Urinary bladder (tissue), 4 donors: ENCODE data around the gene THOC5. TPM values are rescaled to one million over a fixed set of nuclear protein-coding genes. Genes with fewer than 3 reads are reported as not detected.

Experiments
- DNase-seq: peaks from one replicate; pipeline ENCODE4 v3.0.0-alpha.2; 2015; ENCODE audit errors: extremely low spot score
- H3K27ac ChIP-seq: one replicate; pipeline ENCODE4 v1.5.1; 2013; ENCODE audit warnings: low read depth, mild to moderate bottlenecking, moderate library complexity
- H3K36me3 ChIP-seq: one replicate; pipeline ENCODE4 v1.6.1; 2013; ENCODE audit warnings: mild to moderate bottlenecking, moderate library complexity; ENCODE audit not compliant: insufficient read depth
- H3K4me1 ChIP-seq: one replicate; pipeline ENCODE4 v1.6.1; 2013; ENCODE audit warnings: mild to moderate bottlenecking, moderate library complexity; ENCODE audit not compliant: insufficient read depth
- H3K4me3 ChIP-seq: one replicate; pipeline ENCODE4 v1.5.1; 2013; ENCODE audit warnings: low read depth, low read length
- WGBS: extraction: QIAGEN DNeasy Blood & Tissue Kit; methylation state at CpG from one replicate; pipeline ENCODE4 v1.1.7; 2013; 5-methylcytosine and 5-hydroxymethylcytosine counted together
- polyA plus RNA-seq: library from polyadenylated mRNA; stranded (reverse); fragments of 200-250 nt; gene quantifications from one replicate; pipeline ENCODE4 v1.2.3, GENCODE V29; 2013
- total RNA-seq: library from RNA; depleted of rRNA; stranded (reverse); fragments of >200 nt; gene quantifications from one replicate; pipeline ENCODE4 v1.2.3, GENCODE V29; 2014
- donor health status: healthy with polysubstance abuse.
- donor health status: healthy.

The THOC5 gene
- total and polyA plus RNA-seq, 2 donors, result 30.6 to 55.8 TPM

- Histone ChIP-seq H3K4me1 (no peaks in the 10 kb centered on the region), H3K4me3 (no peak overlapping the region), H3K36me3 (peaks cover 8% of the 10 kb centered on the region), H3K27ac (no peak overlapping the region)
- no peak for DNase-seq
- 67% methylated on average over 1 of the region's 1 CpG for WGBS
These were observed 11.7 kb downstream of the THOC5 start for GRCh38 chr22:29541845-29542244.

- WGBS, result 71% methylated on average over 3 of the region's 3 CpGs
- no peak for DNase-seq
- no peak overlapping the region for H3K4me3 ChIP-seq
- no peaks in the 10 kb centered on the region for H3K4me1 ChIP-seq
- no peak overlapping the region for H3K27ac ChIP-seq
- H3K36me3 ChIP-seq, result peaks cover 14% of the 10 kb centered on the region
These were observed 14.5 kb downstream of the THOC5 start for GRCh38 chr22:29539105-29539504.

GRCh38 chr22:29536411-29536810 lies 17.1 kb downstream of the THOC5 start:
- DNase-seq, result no peak
- Histone ChIP-seq H3K27ac (no peak overlapping the region), H3K36me3 (peaks cover 16% of the 10 kb centered on the region), H3K4me1 (no peaks in the 10 kb centered on the region), H3K4me3 (no peak overlapping the region)
- 90% methylated on average over 3 of the region's 3 CpGs for WGBS

- DNase-seq, result no peak
- H3K4me1 ChIP-seq, result no peaks in the 10 kb centered on the region
- H3K27ac ChIP-seq, result no peak overlapping the region
- 91% methylated on average over 4 of the region's 4 CpGs for WGBS
- peaks cover 14% of the 10 kb centered on the region for H3K36me3 ChIP-seq
- no peak overlapping the region for H3K4me3 ChIP-seq
These were observed 22.1 kb downstream of the THOC5 start for GRCh38 chr22:29531419-29531818.

- no peak overlapping the region for H3K27ac ChIP-seq
- no peaks in the 10 kb centered on the region for H3K4me1 ChIP-seq
- no peak overlapping the region for H3K4me3 ChIP-seq
- no peak for DNase-seq
- H3K36me3 ChIP-seq, result peaks cover 10% of the 10 kb centered on the region
- 93% methylated on average over 4 of the region's 4 CpGs for WGBS
These were observed 22.8 kb downstream of the THOC5 start for GRCh38 chr22:29530716-29531115.

GRCh38 chr22:29528144-29528543 lies 25.4 kb downstream of the THOC5 start:
- 95% methylated on average over 7 of the region's 7 CpGs for WGBS
- peaks cover 7% of the 10 kb centered on the region for H3K36me3 ChIP-seq

GRCh38 chr22:29524442-29525191 lies 28.9 kb downstream of the THOC5 start:
- DNase-seq, result no peak
- Histone ChIP-seq H3K4me1 (no peaks in the 10 kb centered on the region), H3K36me3 (peaks cover 3% of the 10 kb centered on the region), H3K4me3 (no peak overlapping the region), H3K27ac (no peak overlapping the region)
- WGBS, result 63% methylated on average over 5 of the region's 5 CpGs

More at GRCh38 chr22:29528144-29528543, 25.4 kb downstream of the THOC5 start:
- DNase-seq, result no peak
- no peak overlapping the region for H3K27ac ChIP-seq
- no peaks in the 10 kb centered on the region for H3K4me1 ChIP-seq
- H3K4me3 ChIP-seq, result no peak overlapping the region

- Histone ChIP-seq H3K27ac (no peak overlapping the region), H3K4me1 (no peaks in the 10 kb centered on the region), H3K36me3 (peaks cover 3% of the 10 kb centered on the region), H3K4me3 (no peak overlapping the region)
- 82% methylated on average over 2 of the region's 2 CpGs for WGBS
- DNase-seq, result no peak
These were observed 29.8 kb downstream of the THOC5 start for GRCh38 chr22:29523761-29524160.

- Histone ChIP-seq H3K4me3 (no peak overlapping the region), H3K27ac (no peak overlapping the region), H3K36me3 (peaks cover 6% of the 10 kb centered on the region), H3K4me1 (no peaks in the 10 kb centered on the region)
- no peak for DNase-seq
- 96% methylated on average over 7 of the region's 7 CpGs for WGBS
These were observed 32.0 kb downstream of the THOC5 start for GRCh38 chr22:29521526-29521925.

- DNase-seq, result no peak
- peaks cover 9% of the 10 kb centered on the region for H3K36me3 ChIP-seq
- 86% methylated on average over 4 of the region's 4 CpGs for WGBS
- H3K4me1 ChIP-seq, result no peaks in the 10 kb centered on the region
- no peak overlapping the region for H3K4me3 ChIP-seq
- H3K27ac ChIP-seq, result no peak overlapping the region
These were observed 32.7 kb downstream of the THOC5 start for GRCh38 chr22:29520851-29521250.

- Histone ChIP-seq H3K27ac (no peak overlapping the region), H3K4me3 (no peak overlapping the region), H3K4me1 (no peaks in the 10 kb centered on the region), H3K36me3 (peaks cover 9% of the 10 kb centered on the region)
- WGBS, result 100% methylated on average over 1 of the region's 1 CpG
- no peak for DNase-seq
These were observed 33.6 kb downstream of the THOC5 start for GRCh38 chr22:29519996-29520395.

- Histone ChIP-seq H3K4me3 (no peak overlapping the region), H3K36me3 (peaks cover 9% of the 10 kb centered on the region), H3K4me1 (no peaks in the 10 kb centered on the region), H3K27ac (no peak overlapping the region)
- no peak for DNase-seq
- 94% methylated on average over 5 of the region's 5 CpGs for WGBS
These were observed 35.1 kb downstream of the THOC5 start for GRCh38 chr22:29518427-29518826.

- WGBS, result 87% methylated on average over 5 of the region's 5 CpGs
- H3K4me1 ChIP-seq, result no peaks in the 10 kb centered on the region
These were observed 36.2 kb downstream of the THOC5 start for GRCh38 chr22:29517215-29517908.

GRCh38 chr22:29512031-29512430 lies 41.5 kb downstream of the THOC5 start:
- peaks cover 12% of the 10 kb centered on the region for H3K36me3 ChIP-seq
- H3K4me1 ChIP-seq, result no peaks in the 10 kb centered on the region
- WGBS, result 85% methylated on average over 4 of the region's 4 CpGs
- no peak for DNase-seq
- no peak overlapping the region for H3K4me3 ChIP-seq
- H3K27ac ChIP-seq, result no peak overlapping the region

More at GRCh38 chr22:29517215-29517908, 36.2 kb downstream of the THOC5 start:
- Histone ChIP-seq H3K36me3 (peaks cover 9% of the 10 kb centered on the region), H3K27ac (no peak overlapping the region), H3K4me3 (no peak overlapping the region)
- no peak for DNase-seq
